Neural cell (in vitro differentiated cells): ENCODE results near the gene ACBD5. TPM values are rescaled to one million over a fixed set of nuclear protein-coding genes. Genes with fewer than 3 reads are reported as not detected.

Experiments
- H2AFZ ChIP-seq: fragments of 200-600, 300-800 bp; sonication (generic), shearing (Covaris generic); 2 replicates; pipeline ENCODE4 v1.6.0; 2014; ENCODE audit warnings: low read depth, mild to moderate bottlenecking, antibody characterized with exemption, low read length, moderate library complexity
- H3F3A ChIP-seq: fragments of 200-600 bp; shearing (Covaris generic); 2 replicates; pipeline ENCODE4 v1.6.1; 2016; ENCODE audit warnings: mild to moderate bottlenecking, moderate library complexity, mixed read lengths, antibody characterized with exemption, low read length; ENCODE audit not compliant: insufficient read depth, poor library complexity, severe bottlenecking
- H3K27ac ChIP-seq: fragments of 200-600, 300-800 bp; sonication (generic), shearing (Covaris generic); 2 replicates; pipeline ENCODE4 v1.5.1; 2014; ENCODE audit warnings: mild to moderate bottlenecking, low read length, moderate library complexity
- H3K27me3 ChIP-seq: fragments of 300-800, 200-600 bp; sonication (generic), shearing (Covaris generic); 2 replicates; pipeline ENCODE4 v1.6.0; 2014; ENCODE audit warnings: mild to moderate bottlenecking, low read depth, low read length, moderate library complexity; ENCODE audit not compliant: insufficient read depth
- H3K36me3 ChIP-seq: fragments of 300-800, 200-600 bp; sonication (generic), shearing (Covaris generic); 2 replicates; pipeline ENCODE4 v1.5.1; 2014; ENCODE audit warnings: mild to moderate bottlenecking, antibody characterized with exemption, low read length, moderate library complexity; ENCODE audit not compliant: insufficient read depth
- H3K4me2 ChIP-seq: fragments of 300-800, 200-600 bp; sonication (generic), shearing (Covaris generic); 2 replicates; pipeline ENCODE4 v1.6.0; 2014; ENCODE audit warnings: mild to moderate bottlenecking, low read length
- H3K4me3 ChIP-seq: fragments of 300-800, 200-600 bp; sonication (generic), shearing (Covaris generic); 2 replicates; pipeline ENCODE4 v1.5.1; 2014; ENCODE audit warnings: mild to moderate bottlenecking, low read length, moderate library complexity
- H3K79me2 ChIP-seq: fragments of 200-600 bp; shearing (Covaris generic); replicated peaks from 2 replicates; pipeline ENCODE4 v1.6.0; 2014; ENCODE audit warnings: mild to moderate bottlenecking, low read length, moderate library complexity; ENCODE audit not compliant: insufficient read depth
- H3K9ac ChIP-seq: fragments of 300-800, 200-600 bp; sonication (generic), shearing (Covaris generic); 2 replicates; pipeline ENCODE4 v1.6.1; 2016; ENCODE audit warnings: mild to moderate bottlenecking, low read length, mixed read lengths
- H3K9me2 ChIP-seq: fragments of 200-600 bp; shearing (Covaris generic); 2 replicates; pipeline ENCODE4 v1.6.1; 2016; ENCODE audit warnings: mild to moderate bottlenecking, low read length, mixed read lengths; ENCODE audit not compliant: insufficient read depth
- H3K9me3 ChIP-seq: fragments of 200-600, 300-800 bp; sonication (generic), shearing (Covaris generic); 2 replicates; pipeline ENCODE4 v1.6.1; 2016; ENCODE audit warnings: mild to moderate bottlenecking, mixed run types, low read length, moderate library complexity, mixed read lengths
- H4K20me1 ChIP-seq: fragments of 200-600 bp; shearing (Covaris generic); 2 replicates; pipeline ENCODE4 v1.6.1; 2016; ENCODE audit warnings: mild to moderate bottlenecking, mixed run types; ENCODE audit not compliant: insufficient read depth
- CTCF ChIP-seq: fragments of 450-650 bp; IDR thresholded peaks from 2 replicates; pipeline ENCODE4 v1.5.1; 2014; ENCODE audit warnings: antibody characterized with exemption, mild to moderate bottlenecking, moderate library complexity; ENCODE audit not compliant: poor library complexity, severe bottlenecking
- EP300 ChIP-seq: fragments of 450-650 bp; conservative IDR thresholded peaks from 2 replicates; pipeline ENCODE4 v1.6.1; 2014; ENCODE audit warnings: antibody characterized with exemption, mild to moderate bottlenecking, moderate library complexity; ENCODE audit not compliant: poor library complexity, severe bottlenecking
- EZH2 ChIP-seq: fragments of 200-600, 300-800 bp; shearing (Covaris generic), sonication (generic); IDR thresholded peaks from 2 replicates; pipeline ENCODE4 v1.6.1; 2014; ENCODE audit warnings: antibody characterized with exemption, low read length, borderline replicate concordance, mild to moderate bottlenecking; ENCODE audit not compliant: insufficient read depth, poor library complexity, severe bottlenecking
- MXI1 ChIP-seq: fragments of 450-650 bp; conservative IDR thresholded peaks from 2 replicates; pipeline ENCODE4 v1.6.1; 2014; ENCODE audit warnings: antibody characterized with exemption, mild to moderate bottlenecking; ENCODE audit not compliant: poor library complexity, severe bottlenecking
- POLR2AphosphoS5 ChIP-seq: IDR thresholded peaks from 2 replicates; pipeline ENCODE4 v1.6.1; 2012
- RAD21 ChIP-seq: fragments of 450-650 bp; conservative IDR thresholded peaks from 2 replicates; pipeline ENCODE4 v1.6.1; 2014; ENCODE audit warnings: antibody characterized with exemption, mild to moderate bottlenecking, moderate library complexity
- REST ChIP-seq: IDR thresholded peaks from 2 replicates; pipeline ENCODE4 v1.6.1; 2012; ENCODE audit warnings: borderline replicate concordance
- SMC3 ChIP-seq: fragments of 450-650 bp; conservative IDR thresholded peaks from 2 replicates; pipeline ENCODE4 v1.6.1; 2014; ENCODE audit warnings: antibody characterized with exemption, mild to moderate bottlenecking, moderate library complexity; ENCODE audit not compliant: poor library complexity
- TAF1 ChIP-seq: IDR thresholded peaks from 2 replicates; pipeline ENCODE4 v1.6.1; 2012; ENCODE audit warnings: low read depth
- polyA plus RNA-seq: library from polyadenylated mRNA; depleted of rRNA; stranded (reverse); fragments of >200 nt; gene quantifications from 2 replicates; pipeline ENCODE4 v1.2.3, GENCODE V29; 2014

Gene ACBD5
- polyA plus RNA-seq, 1 donor from 2014 or later = 44.8 TPM

- H3K9me2 ChIP-seq = no peaks in the 10 kb centered on the region
- no peak overlapping the region for H3K4me2 ChIP-seq
- H3K9me3 ChIP-seq = no peaks in the 10 kb centered on the region
- H3F3A ChIP-seq = no peaks in the 10 kb centered on the region
- no peak overlapping the region for H3K4me3 ChIP-seq
- no peak for TF ChIP-seq POLR2AphosphoS5
- no peak for TF ChIP-seq RAD21
- no peaks in the 10 kb centered on the region for H4K20me1 ChIP-seq
- no peaks in the 10 kb centered on the region for H3K79me2 ChIP-seq
- H3K27me3 ChIP-seq = no peaks in the 10 kb centered on the region
- no peak overlapping the region for H3K27ac ChIP-seq
- no peaks in the 10 kb centered on the region for H3K36me3 ChIP-seq
- H3K9ac ChIP-seq = no peak overlapping the region
- H2AFZ ChIP-seq = no peak overlapping the region
Observed at GRCh38 chr10:27251554-27251953, 11.0 kb upstream of the ACBD5 start.

GRCh38 chr10:27248215-27248614 lies 7.6 kb upstream of the ACBD5 start:
- Histone ChIP-seq H3K27me3 (no peaks in the 10 kb centered on the region), H3K9me3 (no peaks in the 10 kb centered on the region), H3K9me2 (no peaks in the 10 kb centered on the region), H3K27ac (no peak overlapping the region), H3K36me3 (no peaks in the 10 kb centered on the region), H3F3A (no peaks in the 10 kb centered on the region), H3K4me3 (no peak overlapping the region), H3K9ac (no peak overlapping the region), H3K4me2 (no peak overlapping the region), H2AFZ (no peak overlapping the region), H3K79me2 (no peaks in the 10 kb centered on the region), H4K20me1 (no peaks in the 10 kb centered on the region)
- TF ChIP-seq EZH2 (no peak), RAD21 (no peak), MXI1 (no peak), CTCF (no peak), SMC3 (no peak), TAF1 (no peak), EP300 (no peak), POLR2AphosphoS5 (no peak), REST (no peak)

- Histone ChIP-seq H3K4me2 (no peak overlapping the region), H3K9me2 (no peaks in the 10 kb centered on the region), H3K9me3 (no peaks in the 10 kb centered on the region), H3K27ac (no peak overlapping the region), H3K4me3 (no peak overlapping the region), H2AFZ (no peak overlapping the region), H3K27me3 (no peaks in the 10 kb centered on the region), H3F3A (peaks cover 4% of the 10 kb centered on the region), H3K9ac (no peak overlapping the region), H3K79me2 (no peaks in the 10 kb centered on the region), H4K20me1 (no peaks in the 10 kb centered on the region), H3K36me3 (no peaks in the 10 kb centered on the region)
- no peak for TF ChIP-seq EZH2
- TF ChIP-seq SMC3 = no peak
- no peak for TF ChIP-seq TAF1
- no peak for TF ChIP-seq POLR2AphosphoS5
- TF ChIP-seq MXI1 = no peak
- TF ChIP-seq CTCF = no peak
- TF ChIP-seq RAD21 = no peak
- no peak for TF ChIP-seq REST
- no peak for TF ChIP-seq EP300
Observed at GRCh38 chr10:27247441-27247840, 6.8 kb upstream of the ACBD5 start.
